ENCODE data around the gene HSPA1B. TPM values are rescaled to one million over a fixed set of nuclear protein-coding genes. Genes with fewer than 3 reads are reported as not detected.

HSPA1B gene
- total and polyA plus RNA-seq, 2 of the 4 experiments (the other 2 are of a cell fraction): 61.1 to 93.6 TPM

DNA sequence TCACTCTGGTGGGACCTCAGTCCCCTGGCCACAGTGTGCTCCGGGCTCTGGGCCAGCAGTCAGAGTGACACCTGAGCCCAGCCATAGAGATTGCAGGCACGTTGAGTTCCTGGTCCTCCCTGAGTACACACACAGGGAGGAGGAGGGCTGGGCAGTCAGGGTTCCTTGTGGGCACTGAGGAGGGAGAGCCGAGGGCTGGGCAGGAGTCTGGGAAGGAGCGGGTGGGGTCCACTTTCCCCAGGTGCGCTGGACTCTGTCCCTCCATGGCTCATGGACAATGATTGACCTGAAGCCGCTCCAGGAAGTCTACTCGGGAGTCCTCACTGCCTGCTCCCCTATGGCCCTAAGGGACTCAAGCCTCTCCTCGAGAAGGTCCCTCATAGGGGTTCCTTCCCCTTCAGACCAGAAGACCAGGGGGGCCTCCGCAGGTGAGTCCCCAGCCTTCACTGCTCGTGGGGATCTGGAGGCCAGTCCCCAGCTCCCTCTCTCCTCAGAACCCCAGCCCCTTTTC, 50.2 kb downstream of the HSPA1B start:
- Histone ChIP-seq H2AFZ (replicated peaks; ENCODE audit: low read length, poor library complexity) (peak overlapping the region; percentile 17), H3K27ac (ENCODE audit: insufficient read depth, low read length) (no peak overlapping the region), H3K4me3 (ENCODE audit: insufficient read depth, low read depth, low read length) (no peak overlapping the region), H3K27me3 (ENCODE audit: control insufficient read depth, insufficient read depth, low read length) (no peaks in the 10 kb centered on the region), H3K56ac (ENCODE audit: extremely low read depth, insufficient read depth, low read length) (no peak overlapping the region), H2BK20ac (ENCODE audit: low read depth, low read length) (no peak overlapping the region), H3K79me1 (ENCODE audit: low read depth in 1 of 2, low read length in 2 of 2) (no peaks in the 10 kb centered on the region), H3K23ac (ENCODE audit: low read depth, low read length) (no peak overlapping the region), H2BK120ac (ENCODE audit: low read depth, low read length) (no peak overlapping the region), H3K36me3 (ENCODE audit: control insufficient read depth, insufficient read depth, low read length) (peaks cover 29% of the 10 kb centered on the region), H2BK5ac (ENCODE audit: low read depth, low read length, poor library complexity, severe bottlenecking) (no peak overlapping the region), H3K9ac (ENCODE audit: low read depth, low read length) (no peak overlapping the region), H4K5ac (ENCODE audit: low read depth, low read length) (no peak overlapping the region), H3K4me2 (ENCODE audit: low read depth, low read length) (no peak overlapping the region), H2AK9ac (replicated peaks; ENCODE audit: low read depth, low read length, poor library complexity) (peak overlapping the region; percentile 22), H3K4ac (ENCODE audit: low read depth, low read length) (no peak overlapping the region), H3K9me3 (ENCODE audit: control insufficient read depth, insufficient read depth, low read length) (no peaks in the 10 kb centered on the region), H4K91ac (ENCODE audit: insufficient read depth, low read depth, low read length) (no peak overlapping the region), H2BK15ac (ENCODE audit: low read depth, low read length) (no peak overlapping the region), H3K14ac (replicated peaks; ENCODE audit: low read depth, low read length) (no peak overlapping the region), H3K9me1 (ENCODE audit: insufficient read depth, low read length) (no peaks in the 10 kb centered on the region), H4K20me1 (ENCODE audit: insufficient read depth, low read length) (0 out of 2 replicates have a peak, but pooled peaks cover 2% of the 10 kb centered on the region), H2AK5ac (ENCODE audit: low read depth, low read length) (no peak overlapping the region), H3K18ac (ENCODE audit: low read depth, low read length) (no peak overlapping the region), H3K4me1 (ENCODE audit: control insufficient read depth, insufficient read depth, low read length) (peaks cover 10% of the 10 kb centered on the region), H4K8ac (ENCODE audit: low read depth in 2 of 2, low read length in 2 of 2) (no peak overlapping the region)
- ATAC-seq (ENCODE audit: low read depth) (no peak), DNase-seq (no peak)
- 70% methylated on average over 6 of the region's 10 CpGs; no CpG with 5 or more reads in 1 of the 2 experiments for WGBS, 2 experiments (ENCODE audit: extremely low coverage in 2 of 2, insufficient read length in 1 of 2)
- BruUV-seq (replicated peaks): no TSS peak
- ChIA-PET CTCF (no interaction called here), POLR2A (ENCODE audit: unreplicated experiment) (no interaction called here)
- dilution Hi-C loops (cut with HindIII; ENCODE audit: low sequenced_read_pairs, unreplicated experiment) (no loop called here), intact Hi-C loops (cut with micrococcal nuclease) (no loop called here), in situ Hi-C loops (cut with MboI; ENCODE audit: low sequenced_read_pairs) (no loop called here)
- TF ChIP-seq RFX5 (IDR thresholded peaks at IDR 0.05; ENCODE audit: low read depth, low read length) (no peak), MXI1 (IDR thresholded peaks at IDR 0.05; ENCODE audit: borderline replicate concordance, low read depth, low read length) (no peak), MAZ (IDR thresholded peaks at IDR 0.05; ENCODE audit: borderline replicate concordance, low read depth, low read length) (no peak), MAFK (IDR thresholded peaks at IDR 0.05; ENCODE audit: low read depth, low read length) (no peak), USF2 (IDR thresholded peaks at IDR 0.05; ENCODE audit: low read depth, low read length) (no peak), ELK1 (IDR thresholded peaks at IDR 0.05; ENCODE audit: borderline replicate concordance, low read depth, low read length) (no peak), POLR2A (IDR thresholded peaks at IDR 0.05; ENCODE audit: low read depth, low read length) (no peak), NFE2L2 (IDR thresholded peaks at IDR 0.05; ENCODE audit: low read depth, low read length) (no peak)

All from IMR-90 (cell line).